Fibroblast of lung (primary cell): ENCODE data around the gene RMND1.

Source experiments
- CTCF ChIP-seq, 2 donors: IDR thresholded peaks in 1 of 2; conservative IDR thresholded peaks in 1 of 2; 1 replicate in 1 of 2; 2 replicates in 1 of 2; pipeline ENCODE4 v1.5.1; 2011 to 2012; ENCODE audit warnings: low read length in 2 of 2, control low read depth in 1 of 2, inconsistent platforms in 1 of 2, low read depth in 1 of 2, mild to moderate bottlenecking in 1 of 2
- EZH2 ChIP-seq: IDR thresholded peaks from 2 replicates; pipeline ENCODE4 v1.5.1; 2012; ENCODE audit warnings: low read length, control low read depth, mild to moderate bottlenecking; ENCODE audit errors: missing control alignments

GRCh38 chr6:151403919-151404308 is 48.0 kb downstream of the RMND1 start:
- TF ChIP-seq CTCF (conservative IDR thresholded peaks at IDR 0.05 in 1 of 2, IDR thresholded peaks at IDR 0.05 in 1 of 2; ENCODE audit: low read depth in 1 of 2, low read length in 2 of 2) (no peak), EZH2 (no peak)
